H9 (cell line): ENCODE data around the gene TRIM67. TPM values are rescaled to one million over a fixed set of nuclear protein-coding genes. Genes with fewer than 3 reads are reported as not detected.

Experiments
- DNase-seq: peaks from one replicate; pipeline ENCODE4 v3.0.0-alpha.2; 2017
- H2AFZ ChIP-seq: one replicate; pipeline ENCODE4 v1.6.1; 2013; ENCODE audit warnings: mild to moderate bottlenecking, low read length, control low read depth, moderate library complexity
- H2AK5ac ChIP-seq: 2 replicates; pipeline ENCODE4 v1.6.1; 2013; ENCODE audit warnings: low read length, control low read depth, mixed read lengths; ENCODE audit not compliant: insufficient read length
- H2BK120ac ChIP-seq: one replicate; pipeline ENCODE4 v1.6.1; 2013; ENCODE audit warnings: low read depth, mild to moderate bottlenecking, low read length, control low read depth, inconsistent platforms; ENCODE audit not compliant: poor library complexity, severe bottlenecking
- H2BK12ac ChIP-seq: 2 replicates; pipeline ENCODE4 v1.6.1; 2013; ENCODE audit warnings: low read length, control low read depth, mixed read lengths, low read depth; ENCODE audit not compliant: insufficient read length
- H2BK15ac ChIP-seq: 2 replicates; pipeline ENCODE4 v1.6.1; 2013; ENCODE audit warnings: low read depth, low read length, control low read depth
- H2BK20ac ChIP-seq: one replicate; pipeline ENCODE4 v1.6.1; 2013; ENCODE audit warnings: low read depth, mild to moderate bottlenecking, low read length, control low read depth, inconsistent platforms; ENCODE audit not compliant: poor library complexity, severe bottlenecking
- H2BK5ac ChIP-seq: 2 replicates; pipeline ENCODE4 v1.6.1; 2013; ENCODE audit warnings: low read length, control low read depth, mixed read lengths; ENCODE audit not compliant: insufficient read length
- H3K14ac ChIP-seq: 2 replicates; pipeline ENCODE4 v1.6.1; 2013; ENCODE audit warnings: low read length, control low read depth; ENCODE audit not compliant: insufficient read depth
- H3K18ac ChIP-seq: 2 replicates; pipeline ENCODE4 v1.6.1; 2013; ENCODE audit warnings: low read depth, mild to moderate bottlenecking, mixed read lengths, low read length, control low read depth; ENCODE audit not compliant: insufficient read length
- H3K23ac ChIP-seq: 2 replicates; pipeline ENCODE4 v1.6.1; 2013; ENCODE audit warnings: low read length, control low read depth, mixed read lengths, low read depth; ENCODE audit not compliant: insufficient read length
- H3K23me2 ChIP-seq: 2 replicates; pipeline ENCODE4 v1.6.1; 2013; ENCODE audit warnings: low read depth, mild to moderate bottlenecking, mixed read lengths, low read length, control low read depth; ENCODE audit not compliant: insufficient read length, poor library complexity, severe bottlenecking
- H3K27ac ChIP-seq: 2 replicates; pipeline ENCODE4 v1.5.1; 2013; ENCODE audit warnings: low read length, control low read depth, mixed read lengths, low read depth; ENCODE audit not compliant: insufficient read length
- H3K27me3 ChIP-seq: 2 replicates; pipeline ENCODE4 v1.6.1; 2013; ENCODE audit warnings: low read length, control low read depth, inconsistent platforms; ENCODE audit not compliant: insufficient read depth
- H3K4ac ChIP-seq: 2 replicates; pipeline ENCODE4 v1.6.1; 2013; ENCODE audit warnings: low read depth, mild to moderate bottlenecking, control low read depth, inconsistent platforms, low read length, moderate library complexity
- H3K4me1 ChIP-seq: 2 replicates; pipeline ENCODE4 v1.6.1; 2013; ENCODE audit warnings: low read length, control low read depth, inconsistent platforms; ENCODE audit not compliant: insufficient read depth
- H3K4me2 ChIP-seq: 2 replicates; pipeline ENCODE4 v1.6.1; 2013; ENCODE audit warnings: low read length, control low read depth, mixed read lengths; ENCODE audit not compliant: insufficient read length, insufficient read depth
- H3K56ac ChIP-seq: 2 replicates; pipeline ENCODE4 v1.6.1; 2013; ENCODE audit warnings: low read depth, mild to moderate bottlenecking, mixed read lengths, low read length, control low read depth; ENCODE audit not compliant: insufficient read length
- H3K79me1 ChIP-seq: 2 replicates; pipeline ENCODE4 v1.6.1; 2013; ENCODE audit warnings: low read depth, mild to moderate bottlenecking, moderate library complexity, low read length, control low read depth, inconsistent platforms; ENCODE audit not compliant: insufficient read depth, poor library complexity, severe bottlenecking
- H3K79me2 ChIP-seq: 2 replicates; pipeline ENCODE4 v1.6.1; 2013; ENCODE audit warnings: low read length, control low read depth, inconsistent platforms; ENCODE audit not compliant: insufficient read depth
- H3K9ac ChIP-seq: 2 replicates; pipeline ENCODE4 v1.6.1; 2013; ENCODE audit warnings: low read length, control low read depth, mixed read lengths; ENCODE audit not compliant: insufficient read length; ENCODE audit errors: extremely low read depth
- H3K9me3 ChIP-seq: one replicate; pipeline ENCODE4 v1.6.1; 2013; ENCODE audit warnings: low read depth, low read length, inconsistent platforms; ENCODE audit not compliant: control insufficient read depth
- H3T11ph ChIP-seq: one replicate; pipeline ENCODE4 v1.6.1; 2013; ENCODE audit warnings: mild to moderate bottlenecking, low read length, control low read depth, inconsistent platforms
- H4K20me1 ChIP-seq: one replicate; pipeline ENCODE4 v1.6.1; 2013; ENCODE audit not compliant: control insufficient read depth, insufficient read length, insufficient read depth
- H4K5ac ChIP-seq: 2 replicates; pipeline ENCODE4 v1.6.1; 2013; ENCODE audit warnings: low read depth, mild to moderate bottlenecking, mixed read lengths, low read length, control low read depth; ENCODE audit not compliant: insufficient read length
- H4K8ac ChIP-seq: replicated peaks from 2 replicates; pipeline ENCODE4 v1.6.1; 2013; ENCODE audit warnings: low read length, control low read depth, mixed read lengths, low read depth; ENCODE audit not compliant: insufficient read length
- H4K91ac ChIP-seq: 2 replicates; pipeline ENCODE4 v1.6.1; 2013; ENCODE audit warnings: low read depth, mild to moderate bottlenecking, moderate library complexity, mixed read lengths, low read length, control low read depth; ENCODE audit not compliant: insufficient read length
- H3K27ac Mint-ChIP-seq, 3 experiments: 2 replicates in 2 of 3; 3 replicates in 1 of 3; pipeline ENCODE4 v1.8.0; 2020 to 2021; ENCODE audit warnings: mixed read lengths in 3 of 3, mild to moderate bottlenecking in 1 of 3, moderate library complexity in 1 of 3
- H3K27me3 Mint-ChIP-seq: 2 replicates; pipeline ENCODE4 v1.8.0; 2021; ENCODE audit warnings: low read depth, mild to moderate bottlenecking, moderate library complexity, mixed read lengths
- H3K36me3 Mint-ChIP-seq, 3 experiments: 2 replicates in 2 of 3; 3 replicates in 1 of 3; pipeline ENCODE4 v1.8.0; 2020 to 2021; ENCODE audit warnings: low read depth in 3 of 3, mixed read lengths in 3 of 3; ENCODE audit not compliant: insufficient read depth in 1 of 3
- H3K4me1 Mint-ChIP-seq, 2 experiments: 2 replicates each; pipeline ENCODE4 v1.8.0; 2020; ENCODE audit warnings: mixed read lengths in 2 of 2
- H3K4me3 Mint-ChIP-seq, 2 experiments: 2 replicates in 1 of 2; 3 replicates in 1 of 2; pipeline ENCODE4 v1.8.0; 2020 to 2021; ENCODE audit warnings: mild to moderate bottlenecking in 2 of 2, mixed read lengths in 2 of 2, moderate library complexity in 1 of 2
- H3K9me3 Mint-ChIP-seq, 2 experiments: 2 replicates in 1 of 2; 3 replicates in 1 of 2; pipeline ENCODE4 v1.8.0; 2020; ENCODE audit warnings: mild to moderate bottlenecking in 2 of 2, mixed read lengths in 2 of 2, moderate library complexity in 1 of 2
- CTCF ChIP-seq: fragments of 200-600 bp; sonication (generic); conservative IDR thresholded peaks from 3 replicates; pipeline ENCODE4 v1.8.0; 2021; ENCODE audit warnings: antibody characterized with exemption, mild to moderate bottlenecking
- WGBS: extraction: QIAGEN DNeasy Blood & Tissue Kit; methylation state at CpG from one replicate; pipeline ENCODE4 v1.1.7; 2013; ENCODE audit warnings: missing lambda C conversion rate, low lambda C conversion rate, mixed read lengths; ENCODE audit not compliant: insufficient read length; ENCODE audit errors: extremely low coverage; 5-methylcytosine and 5-hydroxymethylcytosine counted together
- total RNA-seq: library from RNA; stranded (reverse); gene quantifications from 2 replicates; pipeline ENCODE4 v1.2.1, GENCODE V29; 2021

TRIM67 gene
- total RNA-seq, 1 experiment from 2014 or later: not detected

GRCh38 chr1:231162297-231162969, 575 bp downstream of the TRIM67 start:
- H3K4me3 Mint-ChIP-seq: peak overlapping the region; percentile 33 to 66
- TF ChIP-seq CTCF: peak; percentile 18; the same call in 1 of the 3 replicates
- peak; percentile 76 for DNase-seq
- no peak overlapping the region for H3K9ac ChIP-seq
- no peak overlapping the region for H2AK5ac ChIP-seq
- H3K23ac ChIP-seq: no peak overlapping the region
- H2BK15ac ChIP-seq: no peak overlapping the region
- H3K79me1 ChIP-seq: no peaks in the 10 kb centered on the region
- no peak overlapping the region for H4K8ac ChIP-seq
- no peak overlapping the region for H2AFZ ChIP-seq
- no peaks in the 10 kb centered on the region for H4K20me1 ChIP-seq
- H3K56ac ChIP-seq: no peak overlapping the region
- no peak overlapping the region for H3K27ac ChIP-seq
- H3K18ac ChIP-seq: no peak overlapping the region
- H3K9me3 Mint-ChIP-seq: peaks cover 0 to 4% of the 10 kb centered on the region in 2 experiments; a peak in 1 of 5 replicates
- H3K23me2 ChIP-seq: peaks cover 17% of the 10 kb centered on the region
- no peaks in the 10 kb centered on the region for H3K79me2 ChIP-seq
- H3K27ac Mint-ChIP-seq: no peak overlapping the region
- no peak overlapping the region for H3T11ph ChIP-seq
- no peak overlapping the region for H3K14ac ChIP-seq
- H2BK120ac ChIP-seq: no peak overlapping the region
- H3K4me1 ChIP-seq: no peaks in the 10 kb centered on the region
- H2BK12ac ChIP-seq: no peak overlapping the region
- H3K4me2 ChIP-seq: peak overlapping the region; percentile 76
- peaks cover 96% of the 10 kb centered on the region for H3K27me3 Mint-ChIP-seq
- no peak overlapping the region for H2BK20ac ChIP-seq
- H3K27me3 ChIP-seq: peaks cover 55% of the 10 kb centered on the region
- no peaks in the 10 kb centered on the region for H3K9me3 ChIP-seq
- H4K91ac ChIP-seq: no peak overlapping the region
- no peak overlapping the region for H4K5ac ChIP-seq
- H2BK5ac ChIP-seq: no peak overlapping the region
- peaks cover 2 to 7% of the 10 kb centered on the region in 2 experiments; a peak in 2 of 4 replicates for H3K4me1 Mint-ChIP-seq
- WGBS: no CpG with 5 or more reads among the region's 71 CpGs
- H3K36me3 Mint-ChIP-seq: no peaks in the 10 kb centered on the region; a peak in 1 of 7 replicates
- no peak overlapping the region for H3K4ac ChIP-seq
